SHP77 (cell line): Measurements from ENCODE around the gene KSR2.
A peak's percentile ranks its signal among the peaks of the same experiment; 100 is the strongest.

ENCODE experiments used
- DNase-seq, 2 experiments: peaks; one replicate each; lab custom pipeline; 2025; lab: John Stamatoyannopoulos, UW

KSR2 gene

GRCh38 chr12:117494833-117495655 is 473.7 kb downstream of the KSR2 start:
- DNase-seq, result peak; percentile 94 to 95

DNA sequence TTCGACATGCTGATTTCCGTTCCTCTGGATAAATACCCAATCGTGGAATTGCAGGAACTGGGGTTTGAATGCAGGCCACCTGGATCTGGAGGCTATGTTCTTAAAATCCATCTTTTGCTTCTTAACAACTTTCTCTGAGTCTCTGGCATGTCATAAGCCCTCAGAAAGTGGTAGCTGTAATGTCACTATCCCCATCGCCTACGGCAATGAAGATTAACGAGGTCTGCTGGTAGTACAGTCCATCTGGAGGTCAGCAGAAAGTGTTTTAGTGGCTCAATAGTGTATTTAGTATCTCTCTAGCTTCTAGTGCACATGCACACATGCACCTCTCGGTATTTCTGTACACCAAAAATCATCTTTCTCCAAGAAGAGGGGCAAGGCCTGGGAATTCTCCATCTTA is 477.1 kb downstream of the KSR2 start:
- no peak for DNase-seq

GRCh38 chr12:117490130-117490529 is 478.7 kb downstream of the KSR2 start:
- no peak for DNase-seq

DNA sequence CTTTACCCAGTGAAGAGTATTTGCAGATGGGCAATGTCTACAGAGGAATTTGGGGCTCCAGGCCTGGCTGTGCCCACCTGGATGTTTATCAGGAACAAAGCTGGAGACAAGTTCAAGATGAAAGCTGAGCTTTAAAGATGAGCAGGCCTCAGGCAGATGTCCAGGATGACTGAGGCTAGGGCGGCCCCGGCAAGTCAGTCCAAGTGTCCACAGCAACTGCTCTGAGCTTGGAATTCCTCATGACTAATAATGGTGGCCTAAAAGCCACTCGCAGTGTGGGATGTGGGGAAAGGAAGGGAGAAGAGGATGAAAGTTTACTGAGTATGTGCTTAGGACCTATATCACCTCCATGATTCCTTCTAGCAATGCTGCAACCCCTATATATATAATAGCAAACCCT is 479.1 kb downstream of the KSR2 start:
- no peak for DNase-seq

- DNase-seq, result no peak
Observed at GRCh38 chr12:117486840-117487659, 481.7 kb downstream of the KSR2 start.

- peak; percentile 98 to 99 for DNase-seq
Observed at GRCh38 chr12:117485984-117486839, 482.6 kb downstream of the KSR2 start.

- DNase-seq, result no peak
Observed at GRCh38 chr12:117484901-117485300, 483.9 kb downstream of the KSR2 start.

- DNase-seq, result no peak
Observed at GRCh38 chr12:117483501-117483900, 485.3 kb downstream of the KSR2 start.

- no peak for DNase-seq
Observed at GRCh38 chr12:117481470-117481869, 487.3 kb downstream of the KSR2 start.

- DNase-seq, result no peak
Observed at GRCh38 chr12:117476341-117476740, 492.4 kb downstream of the KSR2 start.

DNA sequence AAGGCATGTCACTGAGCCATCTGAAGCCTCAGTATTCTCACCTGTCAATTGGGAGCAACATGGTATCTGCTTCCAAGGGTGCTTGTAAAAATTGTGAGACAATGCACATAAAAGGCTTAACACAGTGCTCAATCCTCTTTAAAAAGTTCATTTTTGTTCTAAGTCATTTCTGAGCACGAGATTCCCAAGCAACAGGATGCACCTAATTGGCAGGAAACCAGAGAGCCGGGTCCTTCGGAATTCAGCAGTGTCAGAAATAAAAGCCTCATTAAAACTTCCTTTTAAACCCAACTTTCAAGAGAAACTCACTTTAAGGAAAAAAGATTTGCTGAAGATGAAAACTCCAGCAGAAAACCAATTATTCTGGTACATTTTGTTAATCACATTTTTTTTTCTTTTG is 494.9 kb downstream of the KSR2 start:
- no peak for DNase-seq

- DNase-seq, result peak in 1 of 2 experiments; percentile 16
Observed at GRCh38 chr12:117472983-117473382, 495.8 kb downstream of the KSR2 start.

DNA sequence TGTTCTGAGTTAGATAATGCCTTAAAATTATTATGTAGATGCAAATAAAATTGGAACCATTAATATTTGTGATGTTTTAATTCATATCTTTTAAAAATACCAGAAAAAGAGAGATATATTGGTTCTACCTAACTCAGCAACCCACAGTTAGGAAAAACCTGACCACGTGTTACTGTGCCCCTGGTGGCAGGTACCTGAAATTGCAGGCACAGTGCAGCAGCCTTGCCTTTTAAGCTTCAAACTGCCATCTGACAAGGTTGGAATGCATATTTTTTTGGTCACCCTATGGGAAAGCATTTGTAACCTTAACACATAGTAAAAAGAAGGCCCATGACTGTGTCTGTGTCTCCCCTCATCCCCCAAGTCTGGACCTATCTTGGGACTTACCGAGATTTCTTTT is 498.0 kb downstream of the KSR2 start:
- no peak for DNase-seq

DNA sequence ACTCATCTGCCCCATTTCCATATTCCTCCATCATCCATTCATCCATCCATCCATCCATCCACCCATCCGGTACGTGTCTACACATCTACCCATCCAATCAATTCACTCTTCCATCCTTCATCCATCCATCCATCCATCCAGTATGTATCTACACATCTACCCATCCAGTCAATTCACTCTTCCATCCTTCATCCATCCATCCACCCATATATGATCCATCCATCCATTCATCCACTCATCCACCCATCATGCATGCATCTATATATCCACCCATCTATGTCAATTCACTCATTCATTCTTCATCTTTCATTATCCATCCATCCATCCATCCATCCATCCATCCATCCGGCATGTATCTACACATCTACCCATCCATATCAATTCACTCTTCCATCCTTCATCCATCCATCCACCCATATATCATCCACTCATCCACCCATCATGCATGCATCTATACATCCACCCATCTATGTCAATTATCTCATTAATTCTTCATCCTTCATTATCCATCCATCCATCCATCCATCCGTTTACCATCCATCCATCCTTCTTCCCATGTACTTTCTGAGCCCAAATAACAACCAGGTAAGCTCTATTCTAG is 498.8 kb downstream of the KSR2 start:
- DNase-seq, result no peak

- no peak for DNase-seq
Observed at GRCh38 chr12:117468016-117468415, 500.8 kb downstream of the KSR2 start.

GRCh38 chr12:117467588-117467987 is 501.2 kb downstream of the KSR2 start:
- no peak for DNase-seq

GRCh38 chr12:117466677-117467362 is 502.0 kb downstream of the KSR2 start:
- DNase-seq, result peak in 1 of 2 experiments; percentile 13

DNA sequence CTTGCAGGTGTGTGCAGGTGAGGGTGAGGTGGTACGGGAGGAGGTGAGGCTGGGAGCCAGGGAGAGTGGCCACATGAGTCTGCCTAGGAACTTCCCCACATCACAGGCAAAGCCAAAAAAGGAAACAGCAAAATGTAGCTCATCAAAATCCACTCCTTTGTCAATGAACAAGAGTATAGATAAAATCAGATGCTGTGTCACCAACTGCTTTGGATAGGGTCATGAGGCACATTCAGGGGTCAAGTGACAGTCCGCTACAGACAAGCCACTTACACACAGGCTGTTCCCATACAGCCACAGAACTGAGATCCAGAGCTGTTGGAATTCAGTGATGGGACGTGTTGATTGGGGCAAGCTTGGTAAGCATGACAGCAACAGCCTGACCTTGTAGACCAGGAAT is 507.1 kb downstream of the KSR2 start:
- DNase-seq, result no peak

GRCh38 chr12:117459229-117459628 is 509.6 kb downstream of the KSR2 start:
- DNase-seq, result no peak

- no peak for DNase-seq
Observed at GRCh38 chr12:117457189-117457588, 511.6 kb downstream of the KSR2 start.

- DNase-seq, result no peak
Observed at GRCh38 chr12:117456076-117456475, 512.7 kb downstream of the KSR2 start.
